Activated naive CD8-positive, alpha-beta T cell treated with anti-CD3 and anti-CD28 coated beads for 36 hours (primary cell): Measurements from ENCODE around the gene NBDY. TPM values are rescaled to one million over a fixed set of nuclear protein-coding genes. Genes with fewer than 3 reads are reported as not detected.
"Not testable (repeated sequence)": the region's sequence is repeated elsewhere in the genome, so short reads cannot be mapped to it uniquely, and the experiment has no call there.

ENCODE experiments used
- DNase-seq: peaks from one replicate; pipeline ENCODE4 v3.0.0; 2021
- H3K27ac Mint-ChIP-seq: one replicate; pipeline ENCODE4 v1.8.0; 2022; ENCODE audit warnings: mild to moderate bottlenecking, moderate library complexity, mixed read lengths
- H3K27me3 Mint-ChIP-seq: one replicate; pipeline ENCODE4 v1.8.0; 2022; ENCODE audit warnings: mild to moderate bottlenecking, mixed read lengths
- H3K36me3 Mint-ChIP-seq: one replicate; pipeline ENCODE4 v1.8.0; 2021; ENCODE audit warnings: mild to moderate bottlenecking, mixed read lengths
- H3K4me1 Mint-ChIP-seq: one replicate; pipeline ENCODE4 v1.8.0; 2021; ENCODE audit warnings: mixed read lengths
- H3K4me3 Mint-ChIP-seq: one replicate; pipeline ENCODE4 v1.8.0; 2022; ENCODE audit warnings: mild to moderate bottlenecking, moderate library complexity, mixed read lengths
- H3K9me3 Mint-ChIP-seq: one replicate; pipeline ENCODE4 v1.8.0; 2022; ENCODE audit warnings: mixed read lengths
- total RNA-seq, 2 experiments: library from RNA; stranded (reverse); gene quantifications; one replicate each; pipeline ENCODE4 v1.2.3, GENCODE V29; 2021

Gene NBDY
- total RNA-seq, 2 experiments from 2014 or later: 43.9 to 50.0 TPM

DNA sequence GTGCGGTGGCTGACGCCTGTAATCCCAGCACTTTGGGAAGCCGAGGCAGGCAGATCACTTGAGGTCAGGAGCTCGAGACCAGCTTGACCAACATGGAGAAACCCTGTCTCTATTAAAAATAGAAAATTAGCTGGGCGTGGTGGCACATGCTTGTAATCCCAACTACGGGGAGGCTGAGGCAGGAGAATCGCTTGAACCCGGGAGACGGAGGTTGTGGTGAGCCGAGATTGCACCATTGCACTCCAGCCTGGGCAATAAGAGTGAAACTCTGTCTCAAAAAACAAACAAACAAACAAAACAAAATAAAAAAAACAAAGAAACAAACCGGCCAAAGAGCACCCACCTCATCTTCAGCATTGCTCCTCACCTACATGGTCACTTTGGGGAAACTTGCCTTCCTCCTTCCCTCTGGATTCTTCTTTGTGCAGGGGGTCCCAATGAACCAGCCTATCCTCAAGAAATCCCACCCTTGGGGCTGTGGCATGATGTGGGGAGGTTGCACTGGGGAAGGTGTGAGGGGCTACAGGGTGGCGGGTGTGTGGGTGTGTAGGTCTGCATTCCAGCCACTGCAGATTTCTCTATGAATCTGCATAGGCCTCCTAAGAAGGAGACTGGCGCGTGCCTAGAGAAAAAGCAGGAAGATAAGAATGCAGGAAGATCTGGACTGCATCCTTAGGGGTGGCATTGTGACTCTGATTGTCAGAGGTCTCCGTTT lies 31.5 kb downstream of the NBDY start:
- H3K27ac Mint-ChIP-seq, H3K27me3 Mint-ChIP-seq, H3K4me3 Mint-ChIP-seq, H3K9me3 Mint-ChIP-seq, DNase-seq, H3K36me3 Mint-ChIP-seq: not testable (repeated sequence)
- H3K4me1 Mint-ChIP-seq: peaks cover 43% of the 10 kb centered on the region

DNA sequence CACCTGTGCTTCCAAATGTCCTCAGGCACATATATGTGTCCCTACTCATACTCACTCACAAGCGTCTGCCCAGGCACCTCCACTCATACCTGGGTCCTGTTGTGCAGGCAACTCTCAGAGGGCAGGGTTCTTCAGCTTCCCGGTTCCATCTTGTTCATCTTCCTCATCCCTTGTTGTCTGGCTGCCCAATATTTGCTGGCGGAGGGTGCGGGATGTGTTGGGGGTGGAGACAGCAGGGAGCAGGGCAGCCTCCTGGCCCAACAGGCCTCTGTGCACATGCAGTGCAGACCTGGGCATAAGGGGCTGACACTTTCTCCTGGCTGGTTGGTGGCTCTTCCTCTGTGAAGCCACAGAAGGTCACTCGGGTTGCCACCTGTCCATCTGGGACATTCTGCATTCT lies 32.1 kb downstream of the NBDY start:
- no peak for DNase-seq
- no peaks in the 10 kb centered on the region for H3K9me3 Mint-ChIP-seq
- H3K4me1 Mint-ChIP-seq: peaks cover 46% of the 10 kb centered on the region
- no peaks in the 10 kb centered on the region for H3K27me3 Mint-ChIP-seq
- no peak overlapping the region for H3K27ac Mint-ChIP-seq
- H3K36me3 Mint-ChIP-seq: peaks cover 11% of the 10 kb centered on the region
- H3K4me3 Mint-ChIP-seq: no peak overlapping the region

DNA sequence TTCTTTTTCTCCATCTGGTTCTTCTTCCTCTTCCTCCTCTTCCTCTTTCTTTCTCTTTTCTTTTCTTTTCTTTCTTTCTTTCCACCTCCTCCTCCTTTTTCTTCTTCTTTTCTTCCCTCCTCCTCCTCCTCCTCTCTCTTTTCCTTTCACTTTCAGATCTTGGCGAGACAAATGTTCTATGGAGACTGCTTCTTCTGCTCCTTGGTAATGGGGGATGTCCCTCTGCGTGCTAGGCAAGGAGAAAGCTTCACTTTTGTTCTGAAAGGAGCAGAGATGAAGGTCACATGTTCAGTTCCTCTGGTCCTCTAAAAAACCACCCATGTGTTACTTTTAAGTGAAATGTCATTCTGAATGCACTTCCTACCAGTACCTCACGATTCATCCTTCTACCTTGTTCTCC lies 33.2 kb downstream of the NBDY start:
- peak overlapping the region; percentile 79 for H3K4me3 Mint-ChIP-seq
- peak overlapping the region; percentile 97 for H3K27ac Mint-ChIP-seq
- no peaks in the 10 kb centered on the region for H3K27me3 Mint-ChIP-seq
- peaks cover 14% of the 10 kb centered on the region for H3K36me3 Mint-ChIP-seq
- no peak for DNase-seq
- peaks cover 47% of the 10 kb centered on the region for H3K4me1 Mint-ChIP-seq
- H3K9me3 Mint-ChIP-seq: no peaks in the 10 kb centered on the region

DNA sequence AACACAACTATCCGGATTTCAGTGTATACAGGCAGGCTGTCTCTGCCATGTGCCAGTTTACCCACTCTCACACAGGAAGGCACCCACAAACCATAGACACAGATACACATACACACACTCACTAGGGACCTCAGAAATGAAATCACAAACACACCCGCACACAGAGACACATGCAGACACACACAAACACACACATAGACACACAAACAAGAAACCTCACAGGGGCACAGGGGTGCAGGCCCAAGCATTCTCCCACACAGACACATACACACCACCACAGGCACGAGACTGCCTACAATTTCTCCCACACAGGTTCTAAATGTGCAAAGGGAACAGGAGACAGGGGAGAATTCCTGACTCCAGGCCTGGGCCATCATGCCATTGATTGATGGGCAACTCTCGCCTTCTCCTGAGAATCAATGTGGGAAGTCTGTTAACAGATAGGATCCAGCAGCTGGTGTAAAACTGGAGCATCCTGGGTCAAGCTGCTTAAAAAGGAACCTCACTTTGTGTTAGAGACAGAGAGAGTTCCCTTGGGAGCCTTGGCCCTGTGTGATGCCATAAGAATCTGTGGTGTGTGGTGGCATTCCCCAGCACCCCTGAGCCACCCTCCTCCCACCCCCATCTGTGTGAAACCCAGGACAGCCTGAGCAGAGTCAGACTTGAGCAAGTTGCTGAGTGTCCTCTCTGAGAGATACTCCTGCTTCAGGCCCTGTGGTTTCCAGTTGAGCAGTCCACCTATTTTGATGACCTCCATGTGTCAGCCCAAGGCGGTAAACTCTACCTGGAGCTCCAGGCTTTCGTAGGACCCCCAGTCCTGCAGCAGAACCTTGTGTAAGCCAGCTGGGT lies 33.9 kb downstream of the NBDY start:
- Mint-ChIP-seq H3K9me3 (no peaks in the 10 kb centered on the region), H3K4me1 (peaks cover 45% of the 10 kb centered on the region), H3K36me3 (peaks cover 14% of the 10 kb centered on the region), H3K4me3 (peak overlapping the region; percentile 79), H3K27me3 (no peaks in the 10 kb centered on the region), H3K27ac (peak overlapping the region; percentile 97)
- DNase-seq: no peak

DNA sequence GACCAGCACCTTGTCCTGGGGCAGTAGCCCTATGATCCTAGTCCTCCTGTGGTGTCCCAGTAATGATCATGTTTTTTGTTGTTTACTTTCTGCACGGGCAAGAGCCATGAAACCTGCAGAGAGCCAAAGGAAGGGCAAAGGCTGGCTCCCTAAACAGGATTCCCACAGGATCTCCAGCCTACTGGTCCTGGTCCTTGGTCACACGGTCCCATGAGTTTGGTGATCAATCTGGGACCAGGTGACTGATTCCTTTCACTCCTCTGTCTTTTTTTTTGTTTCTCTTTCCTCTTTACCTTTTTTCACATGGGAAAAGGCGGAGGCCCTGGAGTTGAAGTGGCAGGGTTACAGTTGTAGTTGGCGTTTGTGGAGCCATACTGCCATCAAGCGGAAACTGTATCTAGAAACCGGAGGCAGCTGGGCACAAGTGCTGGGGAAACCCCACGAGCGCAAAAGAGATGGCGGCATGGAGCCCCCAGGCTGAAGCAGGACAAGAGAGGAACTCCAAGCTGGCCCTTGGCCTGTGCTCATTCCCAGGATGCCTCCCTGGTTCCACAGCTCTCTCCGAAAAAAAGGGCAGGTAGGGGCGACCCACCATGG lies 34.6 kb downstream of the NBDY start:
- no peaks in the 10 kb centered on the region for H3K27me3 Mint-ChIP-seq
- H3K4me3 Mint-ChIP-seq: peak overlapping the region; percentile 14
- H3K4me1 Mint-ChIP-seq: peaks cover 45% of the 10 kb centered on the region
- peak overlapping the region; percentile 97 for H3K27ac Mint-ChIP-seq
- peaks cover 14% of the 10 kb centered on the region for H3K36me3 Mint-ChIP-seq
- no peak for DNase-seq
- H3K9me3 Mint-ChIP-seq: no peaks in the 10 kb centered on the region

DNA sequence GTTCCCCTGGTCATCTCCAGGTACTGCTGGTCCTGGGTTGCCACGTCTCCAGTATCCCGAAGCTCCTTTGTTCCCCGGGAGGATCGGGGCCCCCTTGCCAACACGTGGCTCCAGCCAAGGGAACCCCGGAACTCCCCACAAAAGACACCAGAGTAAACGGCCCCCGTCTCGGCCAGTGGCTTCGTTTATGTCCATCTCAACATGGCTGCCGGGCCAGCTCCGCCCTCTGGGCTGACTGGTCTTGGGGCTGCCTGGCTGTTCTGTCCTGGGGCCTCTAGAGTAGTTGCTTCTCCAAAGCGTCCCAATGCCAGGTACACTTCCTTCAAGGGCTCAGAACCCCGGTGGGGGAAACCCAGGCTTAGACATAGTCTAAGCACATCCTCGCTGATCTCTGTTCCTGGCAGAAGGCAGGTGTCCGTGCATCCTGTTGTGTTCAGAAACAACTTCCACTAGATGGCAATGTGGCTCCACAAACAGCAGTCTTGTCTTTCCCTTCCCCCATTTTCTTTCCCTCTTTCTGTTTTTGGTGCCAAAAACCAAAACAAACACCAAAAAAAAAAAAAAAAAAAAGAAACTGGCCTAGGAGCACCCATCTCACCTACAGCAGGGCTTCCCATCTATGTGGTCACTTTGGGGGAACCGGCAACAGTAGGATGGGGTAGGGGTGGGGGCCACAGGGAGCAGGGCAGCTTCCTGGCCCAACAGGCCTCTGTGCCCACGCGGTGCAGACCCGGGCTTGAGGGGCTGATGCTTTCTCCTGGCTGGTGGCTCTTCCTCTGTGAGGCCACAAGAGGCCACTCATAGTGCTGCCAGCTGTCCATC lies 35.3 kb downstream of the NBDY start:
- H3K36me3 Mint-ChIP-seq: peaks cover 14% of the 10 kb centered on the region
- H3K27me3 Mint-ChIP-seq: no peaks in the 10 kb centered on the region
- peaks cover 45% of the 10 kb centered on the region for H3K4me1 Mint-ChIP-seq
- DNase-seq: peak; percentile 55
- peak overlapping the region; percentile 91 for H3K27ac Mint-ChIP-seq
- H3K4me3 Mint-ChIP-seq: peak overlapping the region; percentile 72
- H3K9me3 Mint-ChIP-seq: no peaks in the 10 kb centered on the region

DNA sequence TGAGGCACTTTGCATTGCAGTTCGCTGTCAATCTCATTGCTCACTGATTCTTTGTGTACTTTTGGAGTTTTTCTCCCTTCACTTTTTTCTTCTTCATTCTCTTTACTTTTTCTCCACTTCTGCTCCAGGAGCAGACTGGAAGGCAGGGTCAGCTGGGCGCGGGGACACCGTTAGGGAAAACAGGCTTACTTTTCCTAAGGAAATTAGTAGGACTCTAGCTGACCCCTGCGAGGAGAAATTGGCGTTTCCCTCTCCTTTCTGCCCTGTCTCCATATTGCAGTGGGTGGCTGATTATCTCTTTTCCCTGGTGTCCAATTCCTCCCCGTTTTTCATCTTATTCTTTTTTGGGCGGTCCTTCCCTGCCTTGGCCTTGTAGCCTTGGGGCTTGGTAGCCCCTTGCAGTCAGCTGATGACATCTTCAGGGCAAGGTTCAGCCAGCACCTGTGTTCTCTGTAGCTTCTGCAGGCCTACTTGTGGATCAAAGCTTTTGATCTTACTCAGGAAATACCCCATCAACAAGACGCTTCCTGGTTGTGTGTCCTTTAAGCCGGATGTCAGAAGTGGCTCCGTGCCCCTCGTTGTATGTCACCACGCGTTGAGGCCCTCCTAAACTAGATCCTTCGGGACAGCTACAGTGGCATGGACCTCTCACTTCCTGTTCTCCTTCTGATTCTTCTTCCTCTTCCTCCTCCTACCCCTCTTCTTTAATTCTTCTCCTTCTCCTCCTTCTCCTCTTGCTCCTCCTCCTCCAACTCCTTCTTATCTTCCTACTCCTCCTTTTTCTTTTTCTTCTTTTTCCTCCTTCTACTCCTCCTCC lies 36.1 kb downstream of the NBDY start:
- DNase-seq: no peak
- Mint-ChIP-seq H3K9me3 (no peaks in the 10 kb centered on the region), H3K27me3 (no peaks in the 10 kb centered on the region), H3K4me3 (peak overlapping the region; percentile 72), H3K27ac (peak overlapping the region; percentile 91), H3K36me3 (peaks cover 14% of the 10 kb centered on the region), H3K4me1 (peaks cover 45% of the 10 kb centered on the region)

DNA sequence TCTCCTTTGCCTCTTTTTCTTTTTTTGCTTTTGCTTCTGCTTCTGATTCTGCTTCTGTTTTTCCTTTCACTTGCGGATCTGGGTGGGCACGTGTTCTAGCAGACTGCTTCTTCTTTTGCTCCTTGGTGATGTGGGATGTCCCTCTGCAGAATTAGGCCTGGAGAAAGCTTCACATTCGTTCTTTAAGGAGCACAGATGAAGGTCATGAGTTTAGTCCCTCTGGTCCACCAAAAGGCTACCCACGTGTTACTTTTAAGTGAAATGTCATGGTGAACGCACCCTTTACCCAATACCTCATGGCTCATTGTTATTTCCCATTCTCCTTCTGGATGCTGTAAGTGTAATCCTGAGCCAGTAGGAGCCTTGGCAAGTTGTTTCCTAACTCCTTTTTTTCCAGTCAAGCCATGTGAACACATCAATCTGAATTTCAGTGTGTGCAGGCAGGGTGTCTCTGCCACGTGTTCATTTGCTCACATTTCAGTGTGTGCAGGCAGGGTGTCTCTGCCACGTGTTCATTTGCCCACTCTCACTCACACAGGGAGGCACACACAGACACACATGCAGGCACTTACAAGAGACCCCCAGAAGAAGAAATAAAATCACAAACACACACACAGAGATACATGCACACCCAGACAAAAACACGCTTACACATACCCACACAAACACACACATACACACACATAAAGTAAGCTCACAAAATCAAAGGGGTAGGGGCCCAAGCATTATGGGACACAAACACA lies 36.9 kb downstream of the NBDY start:
- H3K36me3 Mint-ChIP-seq: peaks cover 14% of the 10 kb centered on the region
- H3K4me3 Mint-ChIP-seq: peak overlapping the region; percentile 72
- peak overlapping the region; percentile 91 for H3K27ac Mint-ChIP-seq
- no peaks in the 10 kb centered on the region for H3K9me3 Mint-ChIP-seq
- H3K27me3 Mint-ChIP-seq: no peaks in the 10 kb centered on the region
- no peak for DNase-seq
- H3K4me1 Mint-ChIP-seq: peaks cover 45% of the 10 kb centered on the region

DNA sequence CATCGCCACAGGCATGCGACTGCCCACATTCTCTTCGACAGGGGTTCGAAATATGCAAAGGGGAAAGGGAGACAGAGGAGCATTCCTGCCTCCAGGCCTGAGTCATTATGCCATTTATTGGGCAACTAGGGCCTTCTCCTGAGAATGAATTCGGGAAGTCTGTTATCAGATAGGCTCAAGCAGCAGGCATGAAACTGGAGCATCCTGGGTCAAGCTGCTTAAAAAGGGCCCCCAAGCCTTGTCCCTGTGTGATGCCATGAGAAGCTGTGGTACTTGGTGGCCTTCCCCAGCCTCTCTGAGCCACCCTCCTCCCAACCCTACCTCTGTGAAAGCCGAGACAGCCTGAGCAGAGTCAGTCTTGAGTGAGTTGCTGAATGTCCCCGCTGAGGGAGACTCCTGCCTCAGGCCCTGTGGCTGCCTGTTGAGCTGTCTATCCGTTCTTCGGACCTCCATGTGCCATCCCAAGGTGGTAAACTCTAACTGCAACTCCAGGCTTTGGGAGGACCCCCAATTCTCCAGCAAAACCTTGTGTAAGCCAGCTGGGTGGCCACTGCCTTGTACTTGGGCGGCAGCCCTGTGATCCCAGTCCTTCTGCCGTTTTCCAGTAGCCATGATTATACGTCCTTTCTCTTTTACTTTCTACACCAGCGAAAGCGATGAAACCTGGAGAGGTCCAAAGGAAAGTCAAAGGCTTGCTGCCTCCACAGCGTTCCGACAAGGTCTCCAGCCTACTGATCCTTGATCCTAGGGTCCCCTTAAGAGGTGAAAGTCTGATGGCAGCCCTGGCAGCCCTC lies 37.7 kb downstream of the NBDY start:
- Mint-ChIP-seq H3K27ac (peak overlapping the region; percentile 91), H3K9me3 (no peaks in the 10 kb centered on the region), H3K27me3 (no peaks in the 10 kb centered on the region), H3K4me3 (no peak overlapping the region), H3K4me1 (peaks cover 39% of the 10 kb centered on the region), H3K36me3 (peaks cover 13% of the 10 kb centered on the region)
- DNase-seq: no peak

DNA sequence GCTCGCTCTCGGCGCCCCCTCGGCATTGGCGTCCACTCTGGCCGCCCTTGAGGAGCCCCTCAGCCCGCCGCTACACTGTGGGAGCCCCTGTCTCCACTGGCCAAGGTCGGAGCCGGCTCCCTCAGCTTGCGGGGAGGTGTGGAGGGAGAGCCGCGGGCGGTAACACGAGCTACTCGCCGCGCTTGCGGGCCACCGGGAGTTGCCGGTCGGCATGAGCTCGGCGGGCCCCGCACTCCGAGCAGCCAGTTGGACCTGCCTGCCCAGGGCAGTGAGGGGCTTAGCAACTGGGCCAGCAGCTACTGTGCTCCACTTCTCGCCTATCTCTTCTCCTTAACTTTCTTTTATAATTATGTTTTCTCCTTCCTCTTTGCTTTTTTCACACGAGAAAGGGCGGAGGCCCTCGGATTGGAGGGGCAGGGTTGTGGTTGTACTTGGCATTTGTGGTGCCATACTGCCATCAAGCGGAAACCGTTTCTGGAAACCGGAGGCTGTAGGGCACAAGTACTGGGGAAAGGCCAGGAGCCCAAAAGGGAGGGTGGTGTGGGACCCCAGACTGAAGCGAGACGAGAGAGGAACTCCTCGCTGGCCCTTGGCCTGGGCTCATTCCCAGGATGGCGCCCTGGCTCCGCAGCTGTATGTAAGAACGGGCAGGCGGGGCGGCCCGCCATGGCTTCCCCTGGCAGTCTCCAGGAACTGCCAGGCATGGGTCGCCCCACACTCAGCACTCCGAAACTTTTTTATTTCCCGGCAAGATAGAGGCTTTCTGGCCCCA lies 38.5 kb downstream of the NBDY start:
- Mint-ChIP-seq H3K4me1 (peaks cover 31% of the 10 kb centered on the region), H3K36me3 (peaks cover 11% of the 10 kb centered on the region)
- not testable (repeated sequence) for H3K27ac Mint-ChIP-seq, H3K9me3 Mint-ChIP-seq, DNase-seq, H3K27me3 Mint-ChIP-seq, H3K4me3 Mint-ChIP-seq

DNA sequence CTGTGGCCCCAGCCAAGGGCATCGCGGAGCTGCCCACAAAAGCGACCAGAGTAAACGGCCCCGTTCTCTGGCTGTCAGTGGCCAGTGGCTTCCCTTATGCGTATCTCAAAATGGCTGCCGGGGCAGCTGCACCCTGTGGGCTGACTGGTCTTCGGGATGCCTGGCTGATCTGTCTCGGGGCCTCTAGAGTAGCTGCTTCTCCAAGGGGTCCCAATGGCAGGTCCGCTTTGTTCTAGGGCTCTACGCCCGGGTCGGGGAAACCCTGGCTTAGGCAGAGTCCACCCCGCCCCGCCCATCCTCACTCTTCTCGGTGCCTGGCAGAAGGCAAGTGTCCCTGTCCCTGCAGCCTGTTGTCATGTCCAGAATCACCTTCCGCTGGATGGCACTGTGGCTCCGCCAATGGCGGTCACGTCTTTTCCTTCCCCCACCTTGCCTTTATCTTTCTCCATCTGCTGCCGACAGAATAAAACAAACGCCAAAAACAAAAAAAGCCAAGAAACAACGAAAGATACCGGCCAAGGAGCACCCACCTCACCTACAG lies 39.1 kb downstream of the NBDY start:
- DNase-seq, H3K27ac Mint-ChIP-seq, H3K9me3 Mint-ChIP-seq, H3K4me3 Mint-ChIP-seq, H3K27me3 Mint-ChIP-seq: not testable (repeated sequence)
- H3K36me3 Mint-ChIP-seq: peaks cover 11% of the 10 kb centered on the region
- H3K4me1 Mint-ChIP-seq: peaks cover 24% of the 10 kb centered on the region
